Endothelial cell of hepatic sinusoid (primary cell): ENCODE results near the gene DCXR.

Experiments
- in situ Hi-C: cut with HindIII; loops from 2 replicates; pipeline ENCODE4 v1.10.0; 2017; ENCODE audit warnings: low sequenced_read_pairs

The DCXR gene

GRCh38 chr17:82055965-82056728, 18.6 kb upstream of the DCXR start:
- in situ Hi-C loops: loop anchor here (10.0 kb wide), 2 partner anchors 79 to 149 kb away; no protein-coding TSS in a partner anchor

- in situ Hi-C loops: loop anchor here (10.0 kb wide), 2 partner anchors 80 to 150 kb away; no protein-coding TSS in a partner anchor
These were observed 17.8 kb upstream of the DCXR start for GRCh38 chr17:82055023-82055964.

DNA sequence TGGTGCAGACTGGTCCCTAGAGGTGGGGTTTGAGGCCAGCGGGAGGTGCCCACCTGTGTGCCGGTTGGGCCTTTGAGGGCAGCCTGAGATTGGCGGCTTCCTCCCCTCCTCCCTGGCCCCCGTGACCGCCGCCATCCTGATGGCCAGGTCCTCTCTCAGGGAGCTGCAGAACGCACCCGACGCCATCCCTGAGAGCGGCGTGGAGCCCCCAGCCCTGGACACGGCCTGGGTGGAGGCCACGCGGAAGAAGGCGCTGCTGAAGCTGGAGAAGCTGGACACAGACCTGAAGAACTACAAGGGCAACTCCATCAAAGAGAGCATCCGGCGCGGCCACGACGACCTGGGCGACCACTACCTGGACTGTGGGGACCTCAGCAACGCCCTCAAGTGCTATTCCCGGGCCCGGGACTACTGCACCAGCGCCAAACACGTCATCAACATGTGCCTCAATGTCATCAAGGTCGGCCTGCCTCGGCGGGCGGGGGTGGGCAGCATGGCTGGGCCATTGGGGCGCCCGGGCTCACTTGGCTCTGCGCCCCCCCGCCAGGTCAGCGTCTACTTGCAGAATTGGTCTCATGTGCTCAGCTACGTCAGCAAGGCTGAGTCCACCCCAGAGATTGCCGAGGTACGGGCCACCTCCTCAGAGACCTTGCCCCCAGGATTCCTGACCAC, 17.0 kb upstream of the DCXR start:
- in situ Hi-C loops: loop anchor here (10.0 kb wide), 2 partner anchors 80 to 150 kb away; no protein-coding TSS in a partner anchor

DNA sequence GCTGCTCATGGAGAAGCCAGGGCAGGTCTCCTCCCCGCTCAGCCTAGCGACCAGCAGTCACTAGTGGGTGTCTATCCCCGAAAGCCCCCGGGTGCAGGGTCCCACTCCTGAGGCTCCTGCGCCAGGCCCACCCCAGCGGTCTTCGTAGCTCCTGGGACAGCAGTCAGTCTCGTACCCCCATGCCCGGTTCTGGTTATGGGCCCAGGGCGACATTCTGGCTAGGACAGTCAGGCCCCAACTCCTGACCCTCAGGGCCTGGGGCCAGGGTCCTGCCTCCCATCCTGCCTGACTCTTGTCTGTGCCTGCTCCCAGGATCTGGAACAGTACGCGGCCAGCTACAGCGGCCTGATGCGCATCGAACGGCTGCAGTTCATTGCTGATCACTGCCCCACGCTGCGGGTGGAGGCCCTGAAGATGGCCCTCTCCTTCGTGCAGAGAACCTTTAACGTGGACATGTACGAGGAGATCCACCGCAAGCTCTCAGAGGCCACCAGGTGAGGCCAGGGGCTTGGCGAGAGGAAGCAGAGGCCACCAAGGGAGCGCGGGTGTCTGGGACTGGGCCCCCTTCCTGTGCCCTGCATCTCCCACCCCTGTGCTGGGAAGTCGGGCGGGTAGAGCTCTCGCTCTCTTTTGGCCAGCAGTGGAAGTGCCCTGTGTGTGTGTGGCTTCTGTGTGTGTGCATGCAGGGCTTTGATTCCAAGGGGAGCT, 16.2 kb upstream of the DCXR start:
- in situ Hi-C loops: loop anchor here (10.0 kb wide), 2 partner anchors 81 to 151 kb away; no protein-coding TSS in a partner anchor

DNA sequence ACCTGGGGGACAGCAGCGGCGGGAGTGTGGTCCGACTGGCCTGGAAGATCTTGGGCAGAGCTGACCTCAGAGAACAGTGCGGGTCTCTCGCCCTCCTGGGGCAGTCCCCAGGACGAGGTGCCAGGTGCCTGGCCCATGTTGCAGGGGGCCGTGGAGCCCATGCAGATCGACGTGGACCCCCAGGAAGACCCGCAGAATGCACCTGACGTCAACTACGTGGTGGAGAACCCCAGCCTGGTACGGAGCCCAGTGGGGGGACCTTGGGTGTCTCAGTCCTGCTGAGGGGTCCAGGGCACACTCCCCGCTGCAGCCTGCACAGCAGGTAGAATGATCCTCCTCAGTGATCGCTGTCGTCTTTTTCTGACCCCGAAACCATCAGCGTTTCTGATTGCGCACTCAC, 15.6 kb upstream of the DCXR start:
- in situ Hi-C loops: loop anchor here (10.0 kb wide), 2 partner anchors 82 to 152 kb away; no protein-coding TSS in a partner anchor

- in situ Hi-C loops: loop anchor here (10.0 kb wide), 2 partner anchors 82 to 152 kb away; no protein-coding TSS in a partner anchor
These were observed 15.2 kb upstream of the DCXR start for GRCh38 chr17:82052638-82053059.

- in situ Hi-C loops: loop anchor here (10.0 kb wide), 2 partner anchors 83 to 153 kb away; no protein-coding TSS in a partner anchor
These were observed 14.5 kb upstream of the DCXR start, which contains the start of the genes GPS1 and RFNG for GRCh38 chr17:82051776-82052637. GPS1 (plus strand) TSS chr17:82051898; CDS start chr17:82051932, 34 bp downstream. RFNG (minus strand) TSS chr17:82051811; CDS start chr17:82051766, 45 bp downstream.

GRCh38 chr17:82050761-82051641, 13.5 kb upstream of the DCXR start:
- in situ Hi-C loops: loop anchor here (10.0 kb wide), 2 partner anchors 84 to 154 kb away; no protein-coding TSS in a partner anchor

DNA sequence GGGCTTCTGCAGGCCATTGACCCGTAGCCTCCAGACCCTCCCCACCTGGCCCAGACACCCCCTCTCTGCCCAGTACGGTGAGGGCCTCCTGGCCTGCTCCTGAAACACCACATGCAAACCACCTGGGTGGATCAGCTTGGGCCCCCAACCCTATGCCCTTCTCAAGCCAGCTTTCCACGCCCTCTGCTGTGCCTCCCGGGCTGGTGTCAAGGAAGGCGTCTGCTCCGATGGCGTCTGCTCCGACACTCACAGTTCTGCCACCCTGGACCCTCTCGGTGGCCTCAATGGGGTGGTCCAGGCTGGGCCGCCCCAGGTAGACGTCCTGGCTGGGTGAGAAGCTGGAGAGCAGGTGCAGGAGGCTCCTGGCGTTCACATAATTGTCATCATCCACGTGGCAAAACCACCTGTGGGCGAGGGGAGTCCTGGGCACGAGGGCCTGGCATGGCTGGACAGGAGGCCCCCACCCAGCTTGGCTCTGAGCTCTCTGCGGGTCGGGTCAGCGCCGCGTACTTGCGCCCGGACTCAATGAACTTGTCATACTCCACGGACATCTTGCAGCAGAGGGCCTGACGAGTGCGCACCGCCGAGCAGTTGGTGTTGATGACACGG, 12.8 kb upstream of the DCXR start:
- in situ Hi-C loops: loop anchor here (10.0 kb wide), 2 partner anchors 85 to 155 kb away; no protein-coding TSS in a partner anchor

GRCh38 chr17:82049521-82049971, 12.0 kb upstream of the DCXR start:
- in situ Hi-C loops: no loop called here

DNA sequence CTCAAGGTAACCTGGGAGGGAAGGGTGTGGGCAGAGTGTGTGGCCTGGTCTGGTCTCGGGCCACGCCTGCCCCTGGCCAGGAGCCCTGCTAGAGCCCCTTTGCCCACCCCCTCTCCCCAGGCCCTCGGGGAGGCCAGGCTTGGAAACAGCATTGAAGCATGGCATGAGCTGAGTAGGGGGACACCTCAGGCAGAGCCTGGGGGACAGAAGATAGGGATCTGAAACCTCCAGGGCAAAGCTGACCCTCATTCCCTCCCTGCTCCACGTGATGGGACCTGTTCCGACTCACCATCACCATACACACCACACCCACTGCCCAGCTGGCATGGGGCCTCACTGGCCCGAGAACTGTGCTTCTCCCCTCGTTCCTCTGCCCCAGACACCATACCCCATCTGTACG, 11.6 kb upstream of the DCXR start:
- in situ Hi-C loops: no loop called here

GRCh38 chr17:82048571-82048971, 11.1 kb upstream of the DCXR start:
- in situ Hi-C loops: no loop called here

DNA sequence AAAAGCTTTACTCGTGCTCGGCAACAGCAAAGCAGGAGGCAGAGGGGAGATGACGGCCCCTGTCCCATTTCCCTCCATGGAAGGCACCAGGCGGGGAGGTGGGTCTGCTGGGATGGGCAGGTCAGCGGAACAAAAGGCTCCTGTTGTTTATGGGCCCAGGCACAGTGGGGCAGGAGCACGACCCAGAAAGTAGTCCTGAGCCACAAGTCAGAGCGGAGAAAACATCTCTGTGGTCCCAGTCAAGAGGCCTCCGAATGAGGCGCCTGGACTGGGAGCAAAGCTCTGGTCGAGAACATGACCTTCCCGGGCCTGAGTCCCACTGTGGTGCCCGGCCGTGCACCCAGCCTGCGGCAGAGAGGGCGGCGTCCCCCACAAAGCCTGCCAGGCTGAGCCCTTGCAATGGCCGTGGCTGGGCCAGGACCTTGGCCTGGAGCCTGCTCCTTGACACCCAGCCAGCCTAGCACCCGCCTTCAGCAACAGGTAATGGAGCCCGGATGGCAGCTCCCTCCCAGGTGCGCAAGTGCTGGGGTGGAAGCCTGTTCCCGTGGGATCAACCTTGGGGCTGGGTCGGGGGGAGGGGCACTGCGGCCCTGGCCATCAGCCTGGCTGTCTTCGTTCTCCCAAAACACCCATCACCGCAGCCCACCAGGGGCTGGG, 10.5 kb upstream of the DCXR start:
- in situ Hi-C loops: no loop called here

DNA sequence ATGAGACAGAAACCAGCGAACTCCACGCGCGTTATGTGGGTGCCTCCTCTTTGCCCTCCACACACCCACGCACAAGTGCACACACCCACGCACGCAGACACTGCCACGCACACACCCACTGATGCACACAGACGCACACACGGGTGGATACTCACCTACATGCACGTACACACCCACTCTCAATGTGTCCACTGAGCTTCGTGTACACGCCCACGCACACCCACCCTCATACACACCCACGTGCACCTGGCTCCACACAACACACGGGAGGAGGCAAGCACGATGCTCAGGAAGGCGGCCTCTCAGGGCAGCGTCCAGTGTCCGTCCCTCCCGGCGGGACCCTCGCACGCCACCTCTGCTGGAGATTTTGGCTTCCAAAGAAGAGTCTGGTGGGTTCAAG, 9.9 kb upstream of the DCXR start:
- in situ Hi-C loops: no loop called here

DNA sequence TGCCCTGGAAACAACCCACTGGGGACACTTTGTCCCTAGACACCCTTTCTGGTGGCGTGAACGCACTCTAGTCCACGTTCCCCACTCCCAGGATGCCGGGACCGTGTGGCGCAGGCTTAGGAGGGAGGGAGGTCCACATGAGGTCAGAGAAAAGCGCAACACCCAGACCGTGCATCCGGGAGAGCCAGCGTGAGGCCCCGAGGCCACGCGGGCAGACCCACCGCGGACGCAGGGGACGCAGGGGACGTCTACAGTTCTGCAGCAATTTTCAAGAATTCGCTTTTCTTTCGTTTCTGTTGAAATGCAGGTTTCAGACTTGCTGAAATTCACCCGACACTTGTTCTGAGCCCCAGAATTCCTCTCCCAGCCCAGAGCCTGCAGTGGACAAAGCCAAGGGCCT, 9.4 kb upstream of the DCXR start:
- in situ Hi-C loops: no loop called here

- in situ Hi-C loops: no loop called here
These were observed 8.5 kb upstream of the DCXR start for GRCh38 chr17:82045936-82046484.

GRCh38 chr17:82043507-82043906, 6.0 kb upstream of the DCXR start:
- in situ Hi-C loops: no loop called here
